KMS-11 (cell line): ENCODE data around the gene SLC8B1.

Source experiments
- H2AFZ ChIP-seq: fragments of 200-600 bp; sonication (generic); 2 replicates; pipeline ENCODE4 v1.6.1; 2016; ENCODE audit warnings: antibody characterized with exemption, mixed run types, low read depth
- H3K27ac ChIP-seq: fragments of 200-600 bp; sonication (generic); 2 replicates; pipeline ENCODE4 v1.6.1; 2016; ENCODE audit warnings: mild to moderate bottlenecking, mixed run types
- H3K27me3 ChIP-seq: fragments of 200-600 bp; sonication (generic); 2 replicates; pipeline ENCODE4 v1.6.1; 2017; ENCODE audit warnings: mild to moderate bottlenecking, low read depth, mixed run types, moderate library complexity; ENCODE audit not compliant: insufficient read depth
- H3K36me3 ChIP-seq: fragments of 200-600 bp; sonication (generic); 2 replicates; pipeline ENCODE4 v1.6.1; 2017; ENCODE audit warnings: mild to moderate bottlenecking, mixed run types; ENCODE audit not compliant: insufficient read depth
- H3K4me1 ChIP-seq: fragments of 200-600 bp; sonication (generic); 2 replicates; pipeline ENCODE4 v1.6.1; 2016; ENCODE audit warnings: mild to moderate bottlenecking, low read depth, mixed run types; ENCODE audit not compliant: poor library complexity, severe bottlenecking
- H3K4me2 ChIP-seq: fragments of 200-600 bp; sonication (generic); 2 replicates; pipeline ENCODE4 v1.7.0; 2016; ENCODE audit warnings: mild to moderate bottlenecking, mixed run types
- H3K4me3 ChIP-seq: fragments of 200-600 bp; sonication (generic); IDR thresholded peaks from 2 replicates; pipeline ENCODE4 v1.6.1; 2017; ENCODE audit warnings: low read depth, low read length, mixed read lengths; ENCODE audit not compliant: insufficient read depth
- H3K79me2 ChIP-seq: fragments of 200-600 bp; sonication (generic); 2 replicates; pipeline ENCODE4 v1.6.1; 2016; ENCODE audit warnings: low read depth, mixed run types; ENCODE audit not compliant: insufficient read depth
- H3K9ac ChIP-seq: fragments of 200-600 bp; sonication (generic); 2 replicates; pipeline ENCODE4 v1.6.1; 2016; ENCODE audit warnings: mild to moderate bottlenecking, mixed run types
- H4K20me1 ChIP-seq: fragments of 200-600 bp; sonication (generic); 2 replicates; pipeline ENCODE4 v1.6.1; 2016; ENCODE audit warnings: mild to moderate bottlenecking, mixed run types; ENCODE audit not compliant: insufficient read depth
- TF ChIP-seq, protein P1 (sequence below): fragments of 200-600 bp; sonication (generic); conservative IDR thresholded peaks from 2 replicates; pipeline ENCODE4 v1.6.1; 2017; ENCODE audit warnings: low read depth, mild to moderate bottlenecking, antibody characterized with exemption, low read length, moderate library complexity, mixed read lengths

SLC8B1 gene

DNA sequence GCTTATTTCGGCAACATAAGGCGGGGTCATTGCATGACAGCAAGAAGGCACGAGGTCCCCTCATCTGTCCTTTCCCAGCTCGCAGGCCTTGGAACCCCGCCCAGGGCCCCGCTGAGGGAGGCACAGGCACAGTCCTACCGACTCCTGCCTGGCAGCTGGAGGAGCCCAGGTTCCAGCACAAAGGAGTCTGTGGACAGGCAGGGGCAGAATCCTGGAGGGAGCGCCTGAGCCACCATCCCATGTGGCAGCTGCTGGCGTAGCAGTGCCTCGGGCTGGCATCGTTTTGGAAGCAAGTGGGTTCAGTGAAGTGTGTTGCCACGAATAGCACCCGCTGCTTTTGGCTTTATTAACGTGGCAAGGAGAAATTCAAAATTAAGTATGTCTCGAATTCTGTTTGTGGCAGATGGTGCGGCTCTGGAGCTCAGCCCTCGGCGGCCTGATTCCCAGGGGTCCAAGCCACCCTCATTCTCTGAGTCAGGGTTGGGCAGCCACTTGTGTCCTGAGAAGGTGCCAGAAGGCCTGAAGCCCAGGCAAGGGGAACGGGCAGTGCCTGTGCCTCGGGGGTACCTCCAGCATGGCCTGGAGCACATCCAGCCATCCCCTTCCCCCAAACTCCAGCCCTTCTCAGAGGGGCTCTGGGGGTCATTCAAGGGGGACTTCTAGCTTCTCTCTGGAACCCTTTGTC, 35.9 kb downstream of the SLC8B1 start:
- Histone ChIP-seq H3K9ac (no peak overlapping the region), H3K79me2 (no peaks in the 10 kb centered on the region), H3K27me3 (no peaks in the 10 kb centered on the region), H3K4me1 (no peaks in the 10 kb centered on the region), H4K20me1 (no peaks in the 10 kb centered on the region), H3K36me3 (no peaks in the 10 kb centered on the region), H3K4me2 (no peak overlapping the region), H3K4me3 (no peak overlapping the region), H3K27ac (no peak overlapping the region), H2AFZ (no peak overlapping the region)
- TF ChIP-seq, protein P1, sequence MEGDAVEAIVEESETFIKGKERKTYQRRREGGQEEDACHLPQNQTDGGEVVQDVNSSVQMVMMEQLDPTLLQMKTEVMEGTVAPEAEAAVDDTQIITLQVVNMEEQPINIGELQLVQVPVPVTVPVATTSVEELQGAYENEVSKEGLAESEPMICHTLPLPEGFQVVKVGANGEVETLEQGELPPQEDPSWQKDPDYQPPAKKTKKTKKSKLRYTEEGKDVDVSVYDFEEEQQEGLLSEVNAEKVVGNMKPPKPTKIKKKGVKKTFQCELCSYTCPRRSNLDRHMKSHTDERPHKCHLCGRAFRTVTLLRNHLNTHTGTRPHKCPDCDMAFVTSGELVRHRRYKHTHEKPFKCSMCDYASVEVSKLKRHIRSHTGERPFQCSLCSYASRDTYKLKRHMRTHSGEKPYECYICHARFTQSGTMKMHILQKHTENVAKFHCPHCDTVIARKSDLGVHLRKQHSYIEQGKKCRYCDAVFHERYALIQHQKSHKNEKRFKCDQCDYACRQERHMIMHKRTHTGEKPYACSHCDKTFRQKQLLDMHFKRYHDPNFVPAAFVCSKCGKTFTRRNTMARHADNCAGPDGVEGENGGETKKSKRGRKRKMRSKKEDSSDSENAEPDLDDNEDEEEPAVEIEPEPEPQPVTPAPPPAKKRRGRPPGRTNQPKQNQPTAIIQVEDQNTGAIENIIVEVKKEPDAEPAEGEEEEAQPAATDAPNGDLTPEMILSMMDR = no peak

DNA sequence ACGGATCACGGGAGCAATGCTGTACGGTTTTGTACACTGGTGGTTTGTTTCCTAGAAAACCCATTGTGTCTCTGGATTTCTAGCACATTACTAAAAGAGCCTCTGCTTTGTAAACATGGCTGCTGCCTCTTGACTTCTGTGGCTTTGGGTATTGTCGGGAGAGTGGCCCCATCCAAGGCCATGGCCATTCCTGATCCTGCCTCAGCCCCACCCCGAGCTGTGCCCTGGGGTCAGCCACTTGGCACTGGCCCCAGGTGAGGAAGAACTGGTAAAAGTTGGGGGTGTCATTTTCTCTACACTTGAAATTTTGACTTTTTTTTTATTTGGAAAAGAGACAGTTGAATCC, 36.5 kb downstream of the SLC8B1 start:
- Histone ChIP-seq H2AFZ (no peak overlapping the region), H3K9ac (no peak overlapping the region), H3K27ac (no peak overlapping the region), H3K4me1 (no peaks in the 10 kb centered on the region), H3K4me3 (no peak overlapping the region), H3K36me3 (no peaks in the 10 kb centered on the region), H3K4me2 (no peak overlapping the region), H4K20me1 (no peaks in the 10 kb centered on the region), H3K27me3 (no peaks in the 10 kb centered on the region), H3K79me2 (no peaks in the 10 kb centered on the region)
- TF ChIP-seq, protein P1 = no peak

DNA sequence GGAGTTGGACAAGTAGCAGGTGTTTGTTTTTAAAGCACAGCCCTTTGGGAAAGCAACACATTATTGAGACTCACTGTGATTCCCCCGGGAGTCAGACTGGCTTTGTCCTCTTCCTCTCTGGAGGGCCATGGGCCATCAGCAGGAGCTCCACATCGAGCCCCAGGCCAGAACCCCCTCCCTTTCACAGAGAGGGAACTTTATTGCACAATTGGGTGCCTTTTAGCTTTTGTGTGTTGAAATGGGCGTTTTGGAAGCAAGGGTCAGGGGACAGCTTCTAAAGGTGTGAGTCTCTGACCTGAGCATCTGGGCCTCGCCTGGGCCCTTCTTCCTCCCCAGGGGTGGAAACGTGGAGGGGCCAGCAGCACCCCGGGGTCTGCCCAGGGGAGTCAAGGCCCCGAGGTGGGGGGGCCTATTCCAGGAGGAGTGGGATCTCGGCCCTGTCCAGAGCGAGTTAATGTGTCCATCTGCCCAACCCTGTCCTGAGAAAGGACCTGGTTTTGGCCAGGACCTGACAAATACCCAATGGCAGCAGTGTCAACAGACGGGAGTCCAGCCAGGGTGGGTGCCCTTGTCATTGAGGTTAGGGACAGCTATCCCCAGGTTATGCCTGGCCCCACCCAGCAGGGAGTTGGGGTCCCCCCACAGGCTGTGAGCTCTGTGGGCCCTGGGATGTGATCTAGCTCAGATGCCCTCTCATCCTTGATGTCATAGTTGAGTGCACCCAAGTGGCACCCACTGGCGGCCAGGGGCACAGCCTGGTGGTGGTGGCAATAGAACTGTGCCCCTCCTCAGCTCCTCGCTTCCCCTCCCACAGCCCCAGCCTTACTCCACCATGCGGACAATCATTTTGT, 37.1 kb downstream of the SLC8B1 start:
- Histone ChIP-seq H3K4me1 (no peaks in the 10 kb centered on the region), H3K4me2 (no peak overlapping the region), H3K27ac (no peak overlapping the region), H2AFZ (no peak overlapping the region), H3K36me3 (no peaks in the 10 kb centered on the region), H3K79me2 (no peaks in the 10 kb centered on the region), H3K4me3 (no peak overlapping the region), H3K27me3 (no peaks in the 10 kb centered on the region), H3K9ac (no peak overlapping the region), H4K20me1 (no peaks in the 10 kb centered on the region)
- TF ChIP-seq, protein P1 = no peak

DNA sequence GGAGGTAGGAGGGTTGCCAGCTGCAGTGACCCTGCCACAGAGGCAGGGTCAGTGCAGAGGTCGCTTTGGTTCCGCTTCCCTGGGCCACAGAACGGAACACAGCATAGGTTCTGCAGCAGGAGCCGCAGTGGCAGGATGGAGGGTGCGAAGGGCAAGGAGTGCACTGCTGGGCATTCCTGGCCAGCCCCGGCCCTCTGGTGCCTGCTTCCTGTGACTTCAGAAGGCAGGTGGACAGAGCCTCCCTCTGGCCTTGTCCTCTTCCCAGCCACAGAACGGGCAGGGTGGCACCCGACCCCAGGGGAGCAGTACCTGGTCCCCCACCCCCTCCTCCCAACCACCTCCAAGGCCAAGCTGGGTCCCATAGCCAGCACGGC, 37.7 kb downstream of the SLC8B1 start:
- TF ChIP-seq, protein P1 = no peak
- Histone ChIP-seq H3K4me2 (no peak overlapping the region), H3K4me3 (no peak overlapping the region), H3K9ac (no peak overlapping the region), H3K27me3 (no peaks in the 10 kb centered on the region), H3K27ac (no peak overlapping the region), H4K20me1 (no peaks in the 10 kb centered on the region), H2AFZ (no peak overlapping the region), H3K79me2 (no peaks in the 10 kb centered on the region), H3K4me1 (no peaks in the 10 kb centered on the region), H3K36me3 (no peaks in the 10 kb centered on the region)
